VCaP (cell line): ENCODE measurements around the gene KRTAP10-4.
A peak's percentile ranks its signal among the peaks of the same experiment; 100 is the strongest.

Experiments used
- H3K27ac ChIP-seq: fragments of 450-650 bp; 2 replicates; pipeline ENCODE4 v1.5.1; 2017
- TF ChIP-seq, protein P1 (sequence below): fragments of 450-650 bp; conservative IDR thresholded peaks from 2 replicates; pipeline ENCODE4 v1.5.1; 2017; ENCODE audit warnings: mild to moderate bottlenecking, moderate library complexity

KRTAP10-4 gene

GRCh38 chr21:44532712-44533111 lies 40.8 kb upstream of the KRTAP10-4 start:
- TF ChIP-seq, protein P1, sequence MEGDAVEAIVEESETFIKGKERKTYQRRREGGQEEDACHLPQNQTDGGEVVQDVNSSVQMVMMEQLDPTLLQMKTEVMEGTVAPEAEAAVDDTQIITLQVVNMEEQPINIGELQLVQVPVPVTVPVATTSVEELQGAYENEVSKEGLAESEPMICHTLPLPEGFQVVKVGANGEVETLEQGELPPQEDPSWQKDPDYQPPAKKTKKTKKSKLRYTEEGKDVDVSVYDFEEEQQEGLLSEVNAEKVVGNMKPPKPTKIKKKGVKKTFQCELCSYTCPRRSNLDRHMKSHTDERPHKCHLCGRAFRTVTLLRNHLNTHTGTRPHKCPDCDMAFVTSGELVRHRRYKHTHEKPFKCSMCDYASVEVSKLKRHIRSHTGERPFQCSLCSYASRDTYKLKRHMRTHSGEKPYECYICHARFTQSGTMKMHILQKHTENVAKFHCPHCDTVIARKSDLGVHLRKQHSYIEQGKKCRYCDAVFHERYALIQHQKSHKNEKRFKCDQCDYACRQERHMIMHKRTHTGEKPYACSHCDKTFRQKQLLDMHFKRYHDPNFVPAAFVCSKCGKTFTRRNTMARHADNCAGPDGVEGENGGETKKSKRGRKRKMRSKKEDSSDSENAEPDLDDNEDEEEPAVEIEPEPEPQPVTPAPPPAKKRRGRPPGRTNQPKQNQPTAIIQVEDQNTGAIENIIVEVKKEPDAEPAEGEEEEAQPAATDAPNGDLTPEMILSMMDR = no peak
- no peak overlapping the region; the same call in 1 of the 2 replicates for H3K27ac ChIP-seq

DNA sequence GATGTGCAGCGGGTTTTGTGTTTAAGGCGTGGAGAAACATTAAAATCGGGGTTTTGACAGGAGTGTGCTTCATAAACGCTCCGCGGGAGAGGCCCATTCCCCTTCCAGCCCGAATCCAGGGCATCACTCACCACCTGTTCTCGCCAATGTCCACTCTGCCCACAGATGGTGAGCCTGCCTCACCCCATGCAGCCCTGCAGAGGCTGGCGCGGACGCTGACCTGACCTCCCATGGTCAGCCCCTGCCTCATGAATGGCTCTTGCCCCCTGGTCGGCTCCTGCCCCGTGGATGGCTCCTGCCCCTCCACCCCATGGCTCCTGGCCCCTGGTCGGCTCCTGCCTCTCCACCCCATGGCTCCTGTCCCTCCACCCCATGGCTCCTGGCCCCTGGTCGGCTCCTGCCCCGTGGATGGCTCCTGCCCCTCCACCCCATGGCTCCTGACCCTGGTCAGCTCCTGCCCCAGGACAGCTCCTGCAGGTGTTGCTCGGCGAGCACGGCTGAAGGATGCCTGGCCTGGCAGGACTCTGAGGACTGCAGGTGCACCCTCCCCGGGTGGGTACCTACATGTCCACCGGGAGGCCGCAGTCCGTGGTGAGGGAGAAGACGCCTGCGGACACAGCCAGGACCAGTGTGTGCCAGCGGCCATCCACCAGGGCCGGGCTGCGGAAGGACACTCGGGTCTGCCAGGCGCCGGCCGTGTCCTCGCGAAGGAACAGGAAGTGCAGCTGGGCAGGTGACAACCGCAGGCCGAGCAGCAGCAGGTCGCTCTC lies 40.2 kb upstream of the KRTAP10-4 start:
- TF ChIP-seq, protein P1 = peak; percentile 13; the same call in 1 of the 2 replicates
- peak overlapping the region; percentile 59 for H3K27ac ChIP-seq

DNA sequence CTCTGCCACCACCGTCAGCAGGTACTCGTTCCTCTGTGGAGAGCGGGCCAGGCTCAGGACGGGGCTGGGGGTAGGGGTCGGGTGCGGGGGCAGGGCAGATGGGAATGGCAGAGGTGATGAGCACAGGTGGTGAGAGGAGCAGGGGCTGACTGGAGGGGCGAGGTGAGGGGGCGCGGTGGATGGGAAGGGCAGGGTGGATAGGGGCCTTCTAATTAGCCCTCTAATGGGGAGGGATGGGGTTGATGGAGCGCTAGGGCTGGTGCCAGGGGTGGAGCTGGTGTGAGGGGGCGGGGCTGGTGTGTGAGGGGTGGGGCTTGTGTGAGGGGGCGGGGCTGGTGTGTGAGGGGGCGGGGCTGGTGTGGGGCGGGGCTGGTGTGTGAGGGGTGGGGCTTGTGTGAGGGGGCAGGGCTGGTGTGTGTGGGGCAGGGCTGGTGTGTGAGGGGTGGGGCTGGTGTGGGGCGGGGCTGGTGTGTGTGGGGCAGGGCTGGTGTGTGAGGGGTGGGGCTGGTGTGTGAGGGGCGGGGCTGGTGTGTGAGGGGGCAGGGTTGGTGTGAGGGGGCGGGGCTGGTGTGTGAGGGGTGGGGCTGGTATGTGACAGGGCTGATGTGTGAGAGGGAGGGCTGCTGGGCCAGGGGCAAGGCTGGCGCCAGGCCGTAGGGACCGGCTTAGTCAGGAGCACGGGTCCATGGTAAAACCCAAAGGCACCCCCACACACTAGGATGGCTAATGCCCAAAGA lies 39.5 kb upstream of the KRTAP10-4 start:
- TF ChIP-seq, protein P1 = no peak
- H3K27ac ChIP-seq = peak overlapping the region; percentile 59

DNA sequence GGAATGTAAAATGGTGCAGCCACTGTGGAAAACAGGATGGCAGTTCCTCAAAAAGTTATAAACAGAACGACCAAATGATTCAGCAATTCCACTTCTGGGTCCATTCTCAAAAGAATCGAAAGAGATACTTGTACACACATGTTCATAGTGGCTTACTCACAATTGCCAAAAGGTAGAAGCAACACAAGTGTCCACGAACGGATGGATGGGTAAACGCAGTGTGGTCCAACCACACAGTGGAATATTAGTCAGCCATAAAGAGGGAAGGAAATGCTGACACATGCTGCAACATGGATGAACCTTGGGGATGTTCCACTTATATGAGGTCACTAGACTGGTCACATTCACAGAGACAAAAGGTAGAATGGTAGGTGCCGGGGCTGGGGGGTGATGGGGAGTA lies 38.8 kb upstream of the KRTAP10-4 start:
- TF ChIP-seq, protein P1 = no peak
- no peak overlapping the region for H3K27ac ChIP-seq

- TF ChIP-seq, protein P1 = no peak
- no peak overlapping the region for H3K27ac ChIP-seq
Measured at GRCh38 chr21:44535963-44536362, 37.6 kb upstream of the KRTAP10-4 start.

DNA sequence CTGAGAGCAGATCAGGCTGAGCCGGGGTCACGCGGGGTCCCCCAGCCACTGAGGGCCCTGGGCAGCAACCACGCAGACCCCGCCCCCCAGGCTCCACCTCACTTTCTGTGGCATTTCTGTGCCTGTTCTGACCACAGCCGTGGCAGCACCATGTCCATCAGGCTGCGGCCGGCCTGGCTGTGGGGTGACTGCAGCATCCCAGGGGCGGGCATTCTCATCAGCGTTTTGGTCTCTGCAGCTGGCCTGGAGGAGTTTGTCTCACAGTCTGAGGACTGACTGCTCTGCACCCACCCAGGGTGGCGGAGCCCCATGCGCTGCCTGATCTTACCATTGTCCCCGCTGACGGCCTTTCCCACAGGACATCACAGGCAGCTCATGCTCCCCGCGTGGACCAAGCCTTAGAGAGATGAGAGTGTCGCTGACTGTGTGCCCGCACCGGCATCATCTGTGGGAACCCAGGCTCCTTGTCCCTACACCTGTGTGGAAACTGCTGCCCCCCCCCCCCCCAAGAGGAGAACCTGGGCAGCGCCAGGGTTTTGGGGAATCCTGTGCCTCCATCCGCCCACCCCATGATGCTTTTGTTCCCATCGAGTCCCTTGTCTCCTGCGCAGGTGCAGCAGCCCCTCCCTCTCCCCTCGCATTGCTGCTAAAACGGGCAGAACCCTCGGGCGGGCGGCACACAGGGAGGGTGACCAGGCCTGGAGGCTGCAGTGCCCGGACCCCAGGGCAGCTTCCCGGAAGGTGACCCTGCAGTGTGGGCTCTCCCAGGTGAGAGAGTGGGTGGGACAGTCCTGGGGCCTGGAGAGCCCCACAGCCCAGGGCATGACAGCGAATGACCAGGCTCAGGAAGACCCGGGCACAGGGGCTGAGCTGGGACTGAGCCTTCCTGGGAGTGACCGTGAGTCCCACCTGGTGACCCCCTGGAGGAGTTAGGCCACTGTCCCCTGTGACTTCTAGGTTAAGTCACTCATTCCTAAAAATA lies 35.3 kb upstream of the KRTAP10-4 start:
- TF ChIP-seq, protein P1 = no peak
- no peak overlapping the region for H3K27ac ChIP-seq

GRCh38 chr21:44539046-44539445 lies 34.5 kb upstream of the KRTAP10-4 start:
- TF ChIP-seq, protein P1 = no peak

More at GRCh38 chr21:44539046-44539445, 34.5 kb upstream of the KRTAP10-4 start:
- H3K27ac ChIP-seq = no peak overlapping the region
